Activated gamma-delta T cell treated with Interleukin-2 at 50 U/mL for 16 hours (primary cell): Measurements from ENCODE around the gene SSBP3.
"Not testable (repeated sequence)": the region's sequence is repeated elsewhere in the genome, so short reads cannot be mapped to it uniquely, and the experiment has no call there.

ENCODE experiments used
- DNase-seq: peaks from one replicate; pipeline ENCODE4 v3.0.0-alpha.2; 2020

The SSBP3 gene

DNA sequence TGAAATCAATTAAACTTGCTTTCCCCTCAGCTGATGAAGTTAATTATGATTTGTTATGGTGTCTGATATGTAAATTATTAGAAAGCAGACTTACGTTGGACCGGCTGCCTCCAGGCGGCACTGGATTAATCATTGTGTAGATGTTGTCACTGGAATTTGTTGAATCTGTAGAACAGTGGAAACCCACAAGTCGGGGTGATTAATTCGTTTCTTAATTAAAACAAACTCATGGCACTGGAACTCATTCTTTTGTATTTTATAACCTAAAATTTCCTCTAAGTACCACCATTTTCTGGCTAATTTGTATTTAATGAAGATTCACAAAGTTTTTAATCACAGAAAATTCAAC is 167.2 kb downstream of the SSBP3 start:
- DNase-seq, result no peak

DNA sequence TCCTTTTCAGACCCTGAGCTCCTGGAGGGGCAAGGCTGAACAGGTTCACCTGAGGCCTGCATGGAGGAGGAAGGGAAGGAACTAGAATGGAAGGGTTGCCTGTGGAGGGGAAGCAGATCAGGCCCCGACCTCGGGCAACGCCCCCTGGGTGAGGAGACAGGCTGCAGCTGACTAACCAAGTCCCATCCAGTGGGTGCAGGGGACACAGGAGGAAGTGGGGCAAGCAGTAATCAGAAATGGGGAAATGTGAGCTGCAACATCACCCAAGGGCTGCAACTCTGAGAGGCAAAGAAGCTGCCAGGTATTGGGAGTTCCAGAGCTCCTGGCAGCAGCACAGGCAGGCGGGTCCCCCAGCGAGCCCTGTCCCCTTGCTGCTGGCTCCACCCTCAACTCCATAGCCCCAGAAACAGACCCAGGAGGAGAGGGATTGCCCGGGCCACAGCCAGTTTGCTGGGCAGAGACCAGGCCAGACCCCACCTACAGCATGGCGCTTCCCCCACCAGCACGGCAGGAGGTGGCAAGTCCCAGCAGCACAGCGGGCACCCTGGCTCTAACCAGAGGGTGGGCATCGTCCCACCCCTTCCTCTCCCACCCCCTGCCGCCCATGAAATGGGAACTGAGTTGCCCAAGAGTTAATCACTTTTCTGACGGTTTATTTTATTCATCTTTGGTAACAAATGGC is 167.7 kb downstream of the SSBP3 start:
- DNase-seq, result no peak

- DNase-seq, result no peak
Measured at GRCh38 chr1:54237586-54237985, 168.6 kb downstream of the SSBP3 start.

- DNase-seq, result no peak
Measured at GRCh38 chr1:54234284-54234683, 171.9 kb downstream of the SSBP3 start.

DNA sequence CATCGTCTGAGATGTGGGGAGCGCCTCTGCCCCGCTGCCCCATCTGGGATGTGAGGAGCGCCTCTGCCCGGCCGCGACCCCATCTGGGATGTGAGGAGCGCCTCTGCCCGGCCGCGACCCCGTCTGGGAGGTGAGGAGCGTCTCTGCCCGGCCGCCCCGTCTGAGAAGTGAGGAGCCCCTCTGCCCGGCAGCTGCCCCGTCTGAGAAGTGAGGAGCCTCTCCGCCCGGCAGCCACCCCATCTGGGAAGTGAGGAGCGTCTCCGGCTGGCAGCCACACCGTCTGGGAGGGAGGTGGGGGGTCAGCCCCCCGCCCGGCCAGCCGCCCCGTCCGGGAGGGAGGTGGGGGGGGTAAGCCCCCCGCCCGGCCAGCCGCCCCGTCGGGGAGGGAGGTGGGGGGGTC is 173.0 kb downstream of the SSBP3 start:
- not testable (repeated sequence) for DNase-seq

- no peak for DNase-seq
Measured at GRCh38 chr1:54230507-54231339, 175.5 kb downstream of the SSBP3 start.

DNA sequence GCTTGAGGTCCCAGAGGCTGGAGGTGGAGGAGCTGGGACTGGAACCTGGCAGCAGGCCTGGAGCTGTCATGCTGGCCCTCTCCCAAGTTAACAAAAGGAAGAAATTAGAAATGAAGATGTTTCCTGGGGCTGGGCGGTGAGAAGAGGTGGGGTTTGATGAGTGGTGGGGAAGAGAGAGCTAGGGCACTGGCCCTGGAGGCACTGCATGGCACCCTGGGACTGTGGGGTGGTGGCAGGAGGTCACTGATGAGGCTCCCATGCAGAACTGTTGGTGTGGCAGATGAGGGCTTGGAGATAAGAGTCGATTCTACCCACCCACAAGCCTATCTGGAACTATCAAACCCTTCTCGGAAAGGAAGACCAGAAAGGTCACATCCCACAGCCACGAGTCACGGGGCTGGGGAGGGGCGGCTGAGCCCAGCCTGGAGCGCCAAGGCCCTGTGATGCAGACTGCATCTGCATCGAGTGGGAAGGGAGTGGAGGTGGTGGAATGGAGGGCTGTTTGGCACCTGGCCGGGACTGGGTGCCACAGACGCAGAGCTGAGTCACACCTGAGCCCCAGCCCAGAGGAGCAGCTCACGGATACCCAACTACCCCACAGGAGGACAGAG is 176.8 kb downstream of the SSBP3 start:
- DNase-seq, result no peak

GRCh38 chr1:54228638-54229079 is 177.5 kb downstream of the SSBP3 start:
- no peak for DNase-seq

DNA sequence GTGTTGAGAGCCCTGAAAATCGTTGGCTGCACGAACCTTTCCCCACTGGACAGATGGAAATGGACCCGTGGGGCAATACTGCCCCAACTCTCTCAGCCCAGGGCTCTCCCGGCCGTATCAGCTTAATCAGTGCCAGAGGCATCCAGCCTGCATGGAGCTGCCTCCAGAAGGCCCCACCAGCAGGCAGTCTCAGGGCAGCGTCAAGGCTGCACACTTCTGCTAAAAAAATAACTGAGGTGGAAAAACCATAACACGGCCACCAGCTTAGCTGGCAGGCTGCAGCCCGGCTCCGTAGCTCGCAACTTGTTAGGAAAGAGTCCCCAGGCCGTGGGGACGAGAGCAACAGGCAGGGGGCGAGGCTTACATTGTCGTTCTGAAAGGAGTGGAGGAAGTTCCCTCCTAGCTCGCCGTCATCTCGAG is 178.3 kb downstream of the SSBP3 start:
- no peak for DNase-seq

GRCh38 chr1:54227091-54227602 is 179.0 kb downstream of the SSBP3 start:
- DNase-seq, result no peak

DNA sequence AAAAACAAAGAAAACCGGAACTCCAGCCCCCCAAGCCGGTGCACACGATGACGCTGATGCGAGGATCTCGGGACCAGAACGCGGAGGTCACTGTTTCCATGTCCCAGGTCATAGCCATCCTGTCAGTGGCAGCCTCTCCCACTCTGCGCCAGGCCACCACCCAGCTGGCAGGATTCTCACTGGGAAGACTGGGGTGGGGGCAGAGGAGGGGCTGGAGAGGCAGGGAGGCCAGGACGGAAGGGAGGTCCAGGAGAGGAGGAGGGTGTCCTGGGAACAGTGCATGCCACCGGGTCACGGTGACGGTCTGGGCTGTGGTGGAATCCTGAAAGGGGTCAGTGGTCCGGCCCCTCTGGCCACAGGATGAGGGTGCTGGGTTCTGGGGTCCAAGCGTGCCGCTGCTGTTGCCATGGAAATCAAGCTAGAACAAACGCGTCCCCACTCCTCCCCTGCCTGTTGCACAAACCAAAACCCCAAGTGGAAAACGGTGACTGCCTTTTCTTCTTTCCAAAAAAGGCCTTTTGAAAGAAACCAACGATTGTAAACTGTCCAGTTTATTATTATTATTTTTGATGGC is 180.1 kb downstream of the SSBP3 start:
- no peak for DNase-seq

DNA sequence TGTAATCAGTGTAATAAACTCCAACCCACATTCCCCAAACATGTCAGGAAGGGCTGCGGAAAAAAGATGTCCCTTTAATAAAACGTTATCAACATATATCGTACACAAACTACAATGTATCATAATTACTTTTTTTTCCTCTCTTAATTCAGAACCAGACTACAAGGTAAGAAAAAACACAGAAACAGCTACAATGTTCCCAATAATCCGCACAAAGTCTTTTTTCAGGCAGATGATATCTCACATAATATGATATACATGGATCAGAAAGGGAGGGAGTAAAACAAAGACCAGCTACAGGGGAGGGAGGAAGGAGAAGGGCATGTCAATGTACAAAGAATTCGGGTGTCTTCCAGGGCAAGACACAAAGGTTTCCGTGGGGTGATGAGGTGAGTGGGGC is 180.8 kb downstream of the SSBP3 start:
- DNase-seq, result no peak

DNA sequence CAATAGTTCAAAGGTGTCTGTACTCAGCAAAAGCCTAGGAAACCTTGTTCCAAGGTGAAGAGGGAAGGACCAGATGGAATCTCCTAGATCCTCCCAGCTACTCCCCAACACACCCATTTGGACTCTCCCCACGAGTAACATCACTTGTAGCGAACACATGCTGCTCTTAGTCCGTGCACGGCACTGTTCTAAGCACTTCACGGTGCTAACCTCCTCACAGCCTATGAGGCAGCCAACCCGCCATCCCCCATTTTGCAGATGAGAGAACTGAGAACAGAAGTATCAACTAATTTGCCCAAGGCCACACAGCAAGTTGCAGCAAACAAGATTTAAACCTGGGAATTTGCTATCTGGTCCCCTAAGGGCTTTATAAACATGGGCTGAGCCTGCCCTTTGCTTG is 182.0 kb downstream of the SSBP3 start:
- no peak for DNase-seq

GRCh38 chr1:54223441-54224202 is 182.6 kb downstream of the SSBP3 start:
- no peak for DNase-seq

GRCh38 chr1:54222711-54223110 is 183.5 kb downstream of the SSBP3 start:
- DNase-seq, result no peak

DNA sequence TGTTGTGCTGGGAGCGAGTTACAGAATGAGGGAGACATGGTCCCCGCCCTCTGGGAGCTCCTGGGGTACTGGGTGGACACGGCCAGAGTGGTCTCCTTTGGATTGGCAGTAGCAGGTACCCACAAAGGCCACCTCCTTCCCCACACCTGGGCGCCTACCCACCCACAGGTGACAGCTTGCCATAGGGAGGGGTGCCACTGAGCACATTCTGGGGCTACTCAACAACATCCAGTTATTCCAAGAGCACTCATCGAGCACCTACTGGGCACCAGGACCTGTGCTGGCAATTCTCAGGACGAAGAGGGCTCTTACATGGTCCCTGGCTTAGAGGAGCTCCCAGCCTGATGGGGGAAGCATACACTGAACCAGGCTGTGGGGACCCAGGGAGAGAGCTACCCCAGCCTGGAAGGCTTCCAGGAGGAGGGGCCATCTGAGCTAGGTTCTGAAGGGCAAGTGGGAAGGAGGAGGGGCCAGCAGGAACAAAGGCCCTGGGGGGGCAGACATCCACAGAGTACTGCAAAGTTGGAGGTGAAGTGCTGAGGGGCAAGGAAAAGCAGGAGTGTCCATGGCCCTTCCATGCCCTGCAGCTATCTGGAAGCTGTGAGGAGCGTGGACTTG is 184.2 kb downstream of the SSBP3 start:
- DNase-seq, result no peak

DNA sequence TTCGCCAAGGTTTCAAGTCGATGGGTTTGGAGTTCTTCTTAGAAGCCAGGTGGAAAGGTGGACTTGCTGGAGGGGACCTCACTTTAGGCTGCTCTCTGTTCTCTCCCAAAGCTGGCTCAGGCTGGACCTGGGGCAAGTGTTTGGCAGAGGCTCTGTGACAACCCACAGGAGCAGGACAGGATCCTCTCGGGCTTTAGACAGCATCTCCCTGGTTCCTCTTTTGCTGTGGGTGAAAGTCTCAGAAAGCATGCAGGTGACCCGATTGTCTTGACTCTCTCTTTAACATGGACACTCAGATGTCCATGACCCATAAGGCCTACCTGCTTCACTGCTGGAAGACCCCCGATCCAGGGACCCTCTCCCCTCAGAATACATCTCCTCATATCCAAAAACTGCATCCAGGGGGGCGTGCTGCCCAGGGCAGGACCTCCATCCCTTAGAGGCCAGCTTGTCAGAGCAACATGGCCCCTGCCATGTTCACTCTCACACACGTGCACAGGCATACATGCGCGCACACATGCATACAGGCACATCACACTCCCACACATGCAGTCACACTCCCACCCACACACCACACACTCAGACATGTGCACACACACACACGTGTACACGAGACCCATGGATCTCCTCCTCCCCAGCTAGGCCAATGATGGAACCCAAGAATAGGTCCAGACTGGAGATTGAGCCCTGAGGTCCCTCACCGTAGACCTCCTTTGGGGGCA is 184.9 kb downstream of the SSBP3 start:
- no peak for DNase-seq

- no peak for DNase-seq
Measured at GRCh38 chr1:54220004-54220811, 186.0 kb downstream of the SSBP3 start.

DNA sequence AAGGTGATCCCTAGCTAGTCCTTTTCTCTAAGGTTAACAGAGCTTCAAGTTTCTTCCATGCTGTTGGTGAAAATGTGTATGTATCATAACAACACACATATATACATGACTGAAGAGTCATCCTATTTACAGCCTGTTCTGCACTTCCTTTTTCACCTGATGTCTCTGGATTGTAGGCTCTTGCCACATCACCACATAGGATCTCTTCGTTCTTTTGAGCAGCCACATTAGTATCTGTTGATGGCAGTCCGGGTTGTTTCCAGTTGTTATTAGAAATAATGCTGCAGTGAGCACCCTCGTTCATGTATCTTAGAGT is 186.5 kb downstream of the SSBP3 start:
- DNase-seq, result no peak

DNA sequence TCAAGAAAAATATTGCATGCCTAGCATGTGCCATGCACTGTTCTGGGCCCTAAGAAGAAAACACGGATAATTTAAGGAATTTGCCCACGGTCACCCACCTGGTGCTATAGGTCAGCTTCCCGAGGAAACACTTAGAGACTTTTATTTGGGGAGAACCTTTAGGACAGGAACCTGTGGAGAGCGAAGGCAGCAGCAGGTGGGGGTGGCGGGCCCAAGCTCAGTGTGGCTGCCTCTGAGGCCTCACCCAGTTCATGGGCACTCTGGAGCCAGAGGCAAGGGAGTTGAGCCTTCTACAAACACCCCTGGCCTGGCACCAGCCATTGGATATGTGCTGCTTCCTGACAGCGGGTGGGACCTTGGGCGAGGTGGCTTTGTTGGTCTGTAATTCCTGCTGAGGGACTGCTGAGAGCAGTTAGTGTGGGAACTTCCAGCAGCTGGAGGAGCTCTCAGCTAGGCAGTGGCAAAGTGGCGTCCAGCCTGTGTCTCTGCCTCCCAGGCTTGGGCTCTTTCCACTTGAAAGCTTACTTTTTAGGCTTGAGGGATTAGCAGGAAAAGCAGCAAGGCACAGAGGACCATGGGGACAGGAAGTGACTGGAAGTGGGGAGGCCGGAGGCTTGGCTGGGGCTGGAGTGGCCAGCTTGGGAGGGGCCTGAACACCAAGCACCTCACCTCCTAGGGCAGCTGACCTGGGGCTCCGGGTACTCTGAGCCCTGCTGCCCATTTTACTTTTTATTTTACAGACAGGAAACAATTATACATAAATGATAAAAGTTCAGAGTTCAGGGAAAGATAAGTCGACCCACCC is 187.1 kb downstream of the SSBP3 start:
- DNase-seq, result no peak
